ENCODE measurements around the gene FTO.

DNA sequence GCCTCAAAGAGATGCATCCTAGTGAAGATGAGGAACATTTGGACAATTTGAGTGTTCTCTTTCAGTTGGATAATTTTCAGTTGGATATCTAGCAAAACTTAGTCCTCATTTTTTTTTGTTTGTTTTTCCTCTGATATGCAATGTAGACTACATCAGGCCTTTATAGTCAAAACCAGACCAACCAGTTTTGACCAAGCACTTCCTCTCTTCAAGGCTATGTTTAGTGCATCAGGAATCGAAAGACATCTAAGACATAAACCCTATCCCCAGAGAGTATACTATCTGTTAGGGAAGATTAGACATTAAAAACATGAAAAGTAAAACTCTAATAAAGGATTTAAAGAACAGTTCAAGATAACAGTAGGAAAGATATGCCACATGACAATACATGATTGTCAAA lies 326.5 kb downstream of the FTO start:
- TF ChIP-seq, protein P1, sequence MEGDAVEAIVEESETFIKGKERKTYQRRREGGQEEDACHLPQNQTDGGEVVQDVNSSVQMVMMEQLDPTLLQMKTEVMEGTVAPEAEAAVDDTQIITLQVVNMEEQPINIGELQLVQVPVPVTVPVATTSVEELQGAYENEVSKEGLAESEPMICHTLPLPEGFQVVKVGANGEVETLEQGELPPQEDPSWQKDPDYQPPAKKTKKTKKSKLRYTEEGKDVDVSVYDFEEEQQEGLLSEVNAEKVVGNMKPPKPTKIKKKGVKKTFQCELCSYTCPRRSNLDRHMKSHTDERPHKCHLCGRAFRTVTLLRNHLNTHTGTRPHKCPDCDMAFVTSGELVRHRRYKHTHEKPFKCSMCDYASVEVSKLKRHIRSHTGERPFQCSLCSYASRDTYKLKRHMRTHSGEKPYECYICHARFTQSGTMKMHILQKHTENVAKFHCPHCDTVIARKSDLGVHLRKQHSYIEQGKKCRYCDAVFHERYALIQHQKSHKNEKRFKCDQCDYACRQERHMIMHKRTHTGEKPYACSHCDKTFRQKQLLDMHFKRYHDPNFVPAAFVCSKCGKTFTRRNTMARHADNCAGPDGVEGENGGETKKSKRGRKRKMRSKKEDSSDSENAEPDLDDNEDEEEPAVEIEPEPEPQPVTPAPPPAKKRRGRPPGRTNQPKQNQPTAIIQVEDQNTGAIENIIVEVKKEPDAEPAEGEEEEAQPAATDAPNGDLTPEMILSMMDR (IDR thresholded peaks at IDR 0.05), result no peak
- TF ChIP-seq POLR2A (IDR thresholded peaks at IDR 0.05), result no peak

All from testis (tissue), 2 donors.